ENCODE data around the gene DBH. TPM values are rescaled to one million over a fixed set of nuclear protein-coding genes. Genes with fewer than 3 reads are reported as not detected.

The DBH gene
- polyA plus RNA-seq, 3 donors = not detected

GRCh38 chr9:133705576-133705975 is 69.4 kb downstream of the DBH start:
- H3K79me2 ChIP-seq (ENCODE audit: insufficient read depth, low read length) = no peaks in the 10 kb centered on the region
- no peak for TF ChIP-seq CTCF (IDR thresholded peaks at IDR 0.05)
- no peak for DNase-seq
- no peak overlapping the region for H2AFZ ChIP-seq (ENCODE audit: insufficient read depth, low read depth, low read length, poor library complexity, severe bottlenecking)
- no peak overlapping the region for H3K9ac ChIP-seq (ENCODE audit: insufficient read depth, low read length, poor library complexity, severe bottlenecking)
- Mint-ChIP-seq H3K9me3 (peaks cover 0 to 3% (median 0%) of the 10 kb centered on the region in 7 donors), H3K27me3 (ENCODE audit: low read depth in 3 of 3) (peaks cover 21 to 36% (median 25%) of the 10 kb centered on the region in 3 donors), H3K4me3 (no peak overlapping the region), H3K36me3 (no peaks in the 10 kb centered on the region), H3K4me1 (peaks cover 5% of the 10 kb centered on the region), H3K27ac (no peak overlapping the region)
- intact Hi-C loops (cut with micrococcal nuclease) = no loop called here
- no peak overlapping the region for H3K27ac ChIP-seq (ENCODE audit: low read depth in 1 of 2, low read length in 2 of 2)
- H3K36me3 ChIP-seq (replicated peaks in 1 of 2; ENCODE audit: control insufficient read depth in 1 of 2, insufficient read depth in 2 of 2, low read length in 2 of 2) = no peaks in the 10 kb centered on the region
- H3K9me3 ChIP-seq (replicated peaks in 1 of 2; ENCODE audit: control insufficient read depth in 1 of 2, insufficient read depth in 1 of 2, low read length in 2 of 2) = no peaks in the 10 kb centered on the region
- no peaks in the 10 kb centered on the region for H4K20me1 ChIP-seq (ENCODE audit: insufficient read depth, low read length)
- WGBS (ENCODE audit: insufficient coverage) = 100% methylated on average over 2 of the region's 10 CpGs
- peaks cover 0 to 24% of the 10 kb centered on the region in 2 donors for H3K27me3 ChIP-seq (ENCODE audit: control insufficient read depth in 2 of 2, insufficient read depth in 2 of 2, low read length in 2 of 2)
- peaks cover 9 to 12% of the 10 kb centered on the region in 2 donors for H3K4me1 ChIP-seq (ENCODE audit: control insufficient read depth in 1 of 2, insufficient read depth in 2 of 2, low read length in 2 of 2)
- H3K4me3 ChIP-seq (replicated peaks in 1 of 3; ENCODE audit: low read depth in 2 of 3, low read length in 3 of 3) = no peak overlapping the region
- no peak overlapping the region for H3K4me2 ChIP-seq (replicated peaks; ENCODE audit: extremely low read depth, low read length, poor library complexity, severe bottlenecking)

- no peak overlapping the region for H3K27ac ChIP-seq (ENCODE audit: low read depth in 1 of 2, low read length in 2 of 2)
Observed at GRCh38 chr9:133706307-133707050, 70.3 kb downstream of the DBH start.

More at GRCh38 chr9:133706307-133707050, 70.3 kb downstream of the DBH start:
- Histone ChIP-seq H3K4me2 (replicated peaks; ENCODE audit: extremely low read depth, low read length, poor library complexity, severe bottlenecking) (no peak overlapping the region), H3K27me3 (ENCODE audit: control insufficient read depth in 2 of 2, insufficient read depth in 2 of 2, low read length in 2 of 2) (peaks cover 0 to 18% of the 10 kb centered on the region in 2 donors), H3K9me3 (replicated peaks in 1 of 2; ENCODE audit: control insufficient read depth in 1 of 2, insufficient read depth in 1 of 2, low read length in 2 of 2) (no peaks in the 10 kb centered on the region), H4K20me1 (ENCODE audit: insufficient read depth, low read length) (no peaks in the 10 kb centered on the region), H3K9ac (ENCODE audit: insufficient read depth, low read length, poor library complexity, severe bottlenecking) (no peak overlapping the region), H2AFZ (ENCODE audit: insufficient read depth, low read depth, low read length, poor library complexity, severe bottlenecking) (peak overlapping the region; percentile 35), H3K4me3 (replicated peaks in 1 of 3; ENCODE audit: low read depth in 2 of 3, low read length in 3 of 3) (no peak overlapping the region), H3K4me1 (ENCODE audit: control insufficient read depth in 1 of 2, insufficient read depth in 2 of 2, low read length in 2 of 2) (peaks cover 9 to 12% of the 10 kb centered on the region in 2 donors), H3K79me2 (ENCODE audit: insufficient read depth, low read length) (no peaks in the 10 kb centered on the region), H3K36me3 (replicated peaks in 1 of 2; ENCODE audit: control insufficient read depth in 1 of 2, insufficient read depth in 2 of 2, low read length in 2 of 2) (no peaks in the 10 kb centered on the region)
- 68% methylated on average over 4 of the region's 12 CpGs for WGBS (ENCODE audit: insufficient coverage)
- peaks cover 16 to 27% (median 18%) of the 10 kb centered on the region in 3 donors for H3K27me3 Mint-ChIP-seq (ENCODE audit: low read depth in 3 of 3)
- peaks cover 0 to 3% (median 0%) of the 10 kb centered on the region in 7 donors for H3K9me3 Mint-ChIP-seq
- H3K4me1 Mint-ChIP-seq = peaks cover 5% of the 10 kb centered on the region
- TF ChIP-seq CTCF (IDR thresholded peaks at IDR 0.05) = no peak
- DNase-seq = no peak
- no peaks in the 10 kb centered on the region for H3K36me3 Mint-ChIP-seq
- intact Hi-C loops (cut with micrococcal nuclease) = no loop called here
- no peak overlapping the region for H3K4me3 Mint-ChIP-seq
- H3K27ac Mint-ChIP-seq = no peak overlapping the region

Data from CD14-positive monocyte (primary cell).